T1000 (cell line): ENCODE measurements around the gene MIS18A.
"Not testable (repeated sequence)": the region's sequence is repeated elsewhere in the genome, so short reads cannot be mapped to it uniquely, and the experiment has no call there.

Source experiments
- DNase-seq: peaks from one replicate; lab custom pipeline; 2025; ENCODE audit warnings: mixed read lengths; lab: John Stamatoyannopoulos, UW

The MIS18A gene

DNA sequence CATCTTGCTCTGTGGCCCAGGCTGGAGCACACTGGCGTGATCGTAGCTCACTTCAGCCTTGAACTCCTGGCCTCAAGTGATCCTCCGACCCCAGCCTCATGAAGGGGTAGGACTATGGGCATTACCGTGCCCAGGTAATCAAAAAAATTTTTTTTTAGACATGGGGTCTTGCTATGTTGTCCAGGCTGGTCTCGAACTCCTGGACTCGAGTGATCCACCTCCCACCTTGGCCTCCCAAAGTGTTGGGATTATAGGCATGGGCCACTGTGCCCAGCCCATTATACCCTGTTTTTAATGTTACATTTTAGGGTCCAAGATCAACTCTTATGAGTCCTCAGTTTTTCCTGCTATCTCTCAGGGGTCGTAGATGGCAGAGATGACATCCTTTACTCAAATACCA is 26.1 kb upstream of the MIS18A start:
- no peak for DNase-seq

DNA sequence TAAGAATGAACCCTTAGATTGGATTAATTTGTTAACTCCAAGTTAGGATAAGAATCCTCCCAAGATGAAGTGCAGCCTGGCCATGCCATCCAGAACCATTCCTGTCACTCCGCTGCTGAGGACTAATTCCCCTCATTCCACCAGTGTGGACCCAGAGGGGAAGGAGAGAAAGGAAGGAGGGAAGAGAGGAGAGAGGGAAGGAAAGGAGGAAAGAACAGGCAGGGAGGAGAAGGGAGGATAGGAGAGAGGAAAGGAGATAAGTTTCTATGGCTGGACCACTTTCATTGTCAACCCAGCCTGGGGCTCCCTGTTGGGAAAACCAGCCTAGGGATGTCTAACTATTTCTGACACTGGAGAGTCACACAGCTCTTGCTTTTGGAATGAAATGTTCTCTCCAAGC is 24.5 kb upstream of the MIS18A start:
- DNase-seq = no peak

DNA sequence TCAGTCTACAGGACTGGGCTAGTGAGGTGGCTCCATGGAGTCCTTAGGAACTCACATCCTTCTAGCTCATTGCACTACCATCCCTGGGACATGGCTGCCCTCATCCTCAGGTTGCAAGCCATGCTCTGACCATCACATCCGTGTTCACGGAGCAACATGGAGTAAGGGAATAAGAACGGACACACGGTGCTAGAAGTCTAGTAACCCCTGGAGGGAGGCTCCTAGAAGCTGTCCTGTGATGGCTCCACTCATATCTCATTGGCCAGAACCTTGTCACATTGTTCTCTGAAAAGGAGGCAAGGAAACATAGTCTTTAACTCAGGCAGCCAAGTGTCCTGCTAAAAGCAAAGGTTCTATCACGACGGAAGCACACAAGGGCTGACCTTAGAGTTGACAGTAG is 23.7 kb upstream of the MIS18A start:
- DNase-seq = no peak

DNA sequence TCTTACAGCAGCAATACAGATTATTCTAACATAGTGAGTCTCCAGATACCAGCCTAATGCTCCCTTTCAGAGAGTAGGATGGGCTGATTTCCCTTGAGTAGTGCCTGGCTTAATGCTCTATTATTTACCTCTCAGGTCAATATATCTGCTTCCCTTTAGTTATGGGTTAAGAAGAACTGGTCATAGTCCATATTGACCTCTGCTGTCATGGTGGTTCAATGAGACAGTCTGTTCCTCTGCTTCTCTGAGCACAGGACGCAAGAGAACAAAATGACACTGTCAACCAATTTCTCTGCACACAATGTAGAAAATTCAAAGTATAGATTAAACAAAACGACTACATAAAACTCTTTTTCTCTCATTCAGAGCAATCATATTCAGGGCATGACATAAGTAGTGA is 22.7 kb upstream of the MIS18A start:
- no peak for DNase-seq

DNA sequence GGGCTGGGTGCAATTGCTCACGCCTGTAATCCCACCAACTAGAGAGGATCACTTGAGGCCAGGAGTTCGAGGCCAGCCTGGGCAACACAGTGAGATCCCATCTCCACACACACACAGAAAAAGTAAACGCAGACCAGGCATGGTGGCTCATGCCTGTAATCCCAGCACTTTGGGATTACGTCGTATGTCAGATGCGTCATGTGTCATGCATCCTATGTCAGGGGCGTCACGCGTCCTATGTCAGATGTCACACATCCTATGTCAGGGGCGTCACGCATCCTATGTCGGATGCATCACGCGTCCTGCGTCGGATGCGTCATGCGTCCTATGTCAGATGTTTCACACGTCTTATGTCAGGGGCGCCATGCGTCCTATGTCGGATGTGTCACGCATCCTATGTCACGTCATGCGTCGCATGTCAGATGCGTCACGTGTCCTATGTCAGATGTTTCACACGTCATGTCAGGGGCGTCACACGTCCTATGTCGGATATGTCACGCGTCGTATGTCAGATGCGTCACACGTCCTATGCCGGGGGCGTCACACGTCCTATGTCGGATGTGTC is 21.4 kb upstream of the MIS18A start:
- DNase-seq = no peak

DNA sequence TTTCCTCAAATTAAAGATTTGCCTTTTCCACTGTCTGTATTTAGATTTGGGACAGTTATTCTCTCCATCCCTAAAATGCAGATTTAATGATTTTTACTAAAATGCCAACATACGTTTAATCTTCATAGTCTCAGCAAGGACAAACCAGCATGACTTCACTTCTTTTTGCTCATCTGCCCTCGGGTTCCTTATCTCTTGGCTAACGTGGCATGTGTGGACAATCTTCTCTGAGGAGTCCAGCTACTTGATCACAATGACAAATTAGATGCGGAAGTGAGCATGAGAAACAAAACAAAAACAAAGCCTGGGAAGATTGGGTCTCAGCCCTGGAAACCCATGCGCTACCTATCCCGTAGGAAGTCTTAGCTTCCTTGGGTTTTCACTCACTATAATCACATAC is 20.8 kb upstream of the MIS18A start:
- no peak for DNase-seq

DNA sequence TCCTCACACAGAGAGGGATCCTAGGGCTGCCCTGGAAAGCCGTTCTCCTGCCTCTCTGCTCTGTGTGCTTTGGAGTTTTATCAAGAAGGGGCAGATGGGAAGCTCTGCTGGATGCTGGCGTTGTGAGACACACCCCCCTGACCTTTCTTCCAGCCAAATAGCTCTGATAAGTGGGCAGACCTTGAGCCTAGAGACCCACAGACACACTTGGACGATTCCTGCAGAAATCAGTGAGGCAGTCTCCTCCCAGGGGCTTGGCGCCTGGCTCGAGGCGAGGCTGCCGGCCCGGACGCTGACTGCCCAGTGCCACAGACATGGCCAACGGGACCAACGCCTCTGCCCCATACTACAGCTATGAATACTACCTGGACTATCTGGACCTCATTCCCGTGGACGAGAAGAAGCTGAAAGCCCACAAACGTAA is 19.8 kb upstream of the MIS18A start, which contains the start of gene MRAP:
MRAP (plus strand) TSS at position 198 of the 424 bp plus-strand sequence; CDS start at position 315, 117 bp downstream.
- DNase-seq = no peak

DNA sequence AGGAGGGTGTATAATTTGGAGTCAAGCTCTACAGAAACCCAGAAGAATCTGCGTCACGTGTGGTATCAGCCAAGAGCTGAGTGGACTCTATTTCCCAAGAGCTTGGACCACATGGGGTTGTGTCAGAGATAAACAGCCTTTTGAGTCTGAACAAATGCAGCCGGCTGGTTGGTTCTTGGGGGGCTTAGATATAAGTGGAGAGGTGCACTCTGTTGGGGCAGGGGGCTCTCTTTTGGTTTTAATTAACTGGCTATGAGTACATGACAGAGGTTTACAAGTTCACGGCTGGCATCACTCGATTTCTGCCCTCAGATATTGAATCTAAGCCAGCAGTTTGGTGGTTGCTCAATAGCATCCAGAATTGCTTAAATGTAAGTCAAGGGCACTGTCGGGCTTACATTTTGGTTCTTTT is 19.3 kb upstream of the MIS18A start:
- DNase-seq = no peak

DNA sequence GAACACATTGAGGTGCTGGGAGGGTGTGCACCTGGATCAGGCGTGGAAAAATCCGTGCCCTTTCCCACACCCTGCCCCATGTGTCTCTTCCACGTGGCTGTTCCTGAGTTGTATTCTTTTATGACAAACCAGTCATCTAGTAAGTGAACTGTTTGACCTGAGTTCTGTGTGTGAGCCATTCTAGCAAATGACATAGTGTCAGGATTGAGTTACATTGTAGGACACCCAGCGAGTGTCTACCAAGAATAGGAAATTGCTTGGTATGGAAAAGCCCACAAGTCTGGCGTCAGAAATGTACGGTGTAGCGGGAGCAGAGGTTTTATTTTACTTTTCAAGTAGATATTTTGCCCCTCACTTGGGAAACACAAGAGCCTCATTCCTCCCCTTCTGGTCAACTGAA is 18.6 kb upstream of the MIS18A start:
- DNase-seq = no peak

DNA sequence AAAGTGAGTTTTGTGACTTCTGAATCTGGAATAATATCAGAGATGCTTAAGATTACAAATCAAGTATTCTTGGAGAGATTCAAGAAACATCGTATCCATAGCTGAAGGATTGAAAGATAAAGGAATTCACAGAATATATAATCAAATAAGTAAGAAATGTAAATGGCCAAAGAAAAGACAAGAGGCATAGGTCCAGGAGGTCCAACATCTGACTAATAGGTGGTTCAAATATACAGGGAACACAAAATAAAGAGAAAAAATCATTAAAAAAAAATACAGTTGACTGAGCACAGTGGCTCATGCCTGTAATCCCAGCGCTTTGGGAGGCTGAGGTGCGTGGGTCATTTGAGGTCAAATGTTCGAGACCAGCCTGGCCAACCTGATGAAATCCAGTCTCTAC is 6.6 kb upstream of the MIS18A start:
- DNase-seq = no peak

DNA sequence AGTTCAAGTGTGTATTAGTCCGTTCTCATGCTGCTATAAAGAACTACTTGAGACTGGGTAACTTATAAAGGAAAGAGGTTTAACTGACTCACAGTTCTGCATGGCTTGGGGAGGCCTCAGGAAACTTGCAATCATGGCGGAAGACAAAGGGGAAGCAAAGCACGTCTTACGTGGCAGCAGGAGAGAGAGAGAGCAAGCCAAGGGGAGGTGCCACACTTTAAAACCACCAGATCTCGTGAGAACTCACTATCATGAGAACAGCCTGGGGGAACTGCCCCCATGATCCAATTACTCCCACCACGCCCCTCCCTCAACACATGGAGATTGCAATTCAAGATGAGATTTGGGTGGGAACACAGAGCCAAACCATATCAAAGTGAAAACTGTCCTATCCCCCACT is 4.1 kb upstream of the MIS18A start:
- no peak for DNase-seq

DNA sequence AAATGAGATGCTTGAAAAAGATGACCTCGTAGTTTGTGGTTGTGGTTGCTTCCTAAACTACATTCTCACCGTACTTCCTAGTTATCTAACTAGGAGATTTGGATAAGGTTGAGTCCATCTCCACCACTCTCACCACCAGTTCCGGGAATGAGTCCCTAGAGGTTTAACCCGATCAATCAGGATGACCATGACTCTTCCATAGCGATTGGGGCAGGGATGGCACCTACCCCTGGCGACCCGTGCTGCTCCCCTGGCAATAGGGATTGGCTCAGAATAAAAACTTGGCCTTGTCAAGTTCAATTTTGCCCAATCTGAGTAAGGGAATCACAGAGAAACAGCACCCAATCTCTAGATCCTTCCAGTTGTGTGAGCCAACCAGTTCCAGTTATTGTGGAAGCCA is 2.7 kb upstream of the MIS18A start:
- no peak for DNase-seq

DNA sequence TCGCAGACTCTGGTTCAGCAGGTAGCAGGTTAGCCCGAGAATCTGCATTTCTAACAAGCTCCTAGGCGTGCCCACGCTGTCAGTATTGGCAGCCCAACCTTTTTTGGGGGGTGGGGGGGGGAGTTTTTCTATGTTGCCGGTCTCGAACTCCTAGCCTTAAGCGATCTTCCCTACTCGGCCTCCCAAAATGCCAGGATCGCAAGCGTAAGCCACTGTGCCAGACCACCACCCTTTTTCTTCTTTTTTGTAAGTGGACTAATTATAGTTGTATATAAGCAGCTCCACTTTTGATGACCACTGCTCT is 480 bp upstream of the MIS18A start:
- no peak for DNase-seq

DNA sequence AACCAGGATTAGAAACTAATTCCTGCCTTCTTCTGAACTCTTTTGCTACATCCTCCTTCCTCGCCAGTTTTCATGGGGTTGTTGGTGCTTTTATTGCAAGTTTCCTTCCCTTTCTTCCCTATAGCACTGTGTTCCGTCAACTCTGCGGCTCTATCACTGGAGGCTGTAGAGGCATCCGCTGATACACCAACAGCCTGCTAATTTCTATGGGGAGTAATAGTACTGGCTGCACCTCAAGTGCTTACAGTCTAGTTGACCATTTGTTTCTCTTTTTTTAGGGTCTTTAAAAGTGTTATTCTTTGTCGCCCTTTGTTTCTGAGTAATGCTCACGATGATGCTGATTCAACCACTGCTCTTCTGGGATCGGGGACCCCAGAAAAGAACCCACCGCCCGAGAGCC is 746 bp downstream of the MIS18A start:
- no peak for DNase-seq

DNA sequence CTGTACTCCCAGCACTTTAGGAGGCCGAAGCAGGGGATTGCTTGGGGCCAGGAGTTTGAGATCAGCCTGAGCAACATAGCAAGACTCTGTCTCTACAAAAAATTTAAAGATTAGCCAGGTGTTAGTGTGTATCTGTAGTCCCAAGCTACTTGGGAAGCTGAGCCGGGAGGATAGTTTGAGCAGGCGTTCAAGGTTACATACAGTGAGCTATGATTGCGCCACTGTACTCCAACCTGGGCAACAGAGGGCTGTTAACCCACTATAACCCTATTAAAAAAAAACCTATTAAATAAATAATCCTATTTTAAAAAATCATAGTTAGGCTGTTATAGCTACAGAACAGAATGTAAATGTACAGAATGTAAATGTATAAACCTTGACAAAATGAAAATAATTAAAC is 2.2 kb downstream of the MIS18A start:
- no peak for DNase-seq

DNA sequence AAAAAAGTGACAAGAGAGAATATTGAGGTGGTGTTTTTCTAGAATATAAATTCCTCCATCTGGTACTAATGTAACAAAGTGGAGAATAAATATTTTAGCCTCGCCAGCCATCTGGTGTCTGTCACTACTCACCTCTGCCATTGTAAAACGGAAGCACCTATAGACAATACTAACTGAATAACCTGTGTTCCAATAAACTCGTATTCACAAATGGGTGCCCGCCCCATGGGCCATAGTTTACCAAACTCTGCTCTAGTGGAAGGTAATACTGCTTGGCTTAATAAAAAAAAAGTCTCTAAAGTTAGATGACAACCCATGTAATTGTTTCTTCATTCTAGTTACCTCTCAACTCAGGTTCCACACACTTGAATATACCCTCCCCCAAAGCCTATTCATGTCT is 8.1 kb downstream of the MIS18A start:
- DNase-seq = no peak

DNA sequence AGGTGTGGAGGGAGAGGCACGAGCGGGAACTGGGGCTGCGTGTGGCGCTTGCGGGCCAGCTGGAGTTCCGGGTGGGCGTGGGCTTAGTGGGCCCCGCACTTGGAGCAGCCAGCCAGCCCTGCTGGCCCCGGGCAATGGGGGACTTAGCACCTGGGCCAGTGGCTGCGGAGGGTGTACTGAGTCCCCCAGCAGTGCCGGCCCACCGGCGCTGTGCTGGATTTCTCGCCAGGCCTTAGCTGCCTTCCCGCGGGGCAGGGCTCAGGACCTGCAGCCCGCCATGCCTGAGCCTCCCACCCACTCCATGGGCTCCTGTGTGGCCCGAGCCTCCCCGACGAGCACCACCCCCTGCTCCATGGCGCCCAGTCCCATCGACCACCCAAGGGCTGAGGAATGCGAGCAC is 13.5 kb downstream of the MIS18A start:
- DNase-seq = not testable (repeated sequence)

DNA sequence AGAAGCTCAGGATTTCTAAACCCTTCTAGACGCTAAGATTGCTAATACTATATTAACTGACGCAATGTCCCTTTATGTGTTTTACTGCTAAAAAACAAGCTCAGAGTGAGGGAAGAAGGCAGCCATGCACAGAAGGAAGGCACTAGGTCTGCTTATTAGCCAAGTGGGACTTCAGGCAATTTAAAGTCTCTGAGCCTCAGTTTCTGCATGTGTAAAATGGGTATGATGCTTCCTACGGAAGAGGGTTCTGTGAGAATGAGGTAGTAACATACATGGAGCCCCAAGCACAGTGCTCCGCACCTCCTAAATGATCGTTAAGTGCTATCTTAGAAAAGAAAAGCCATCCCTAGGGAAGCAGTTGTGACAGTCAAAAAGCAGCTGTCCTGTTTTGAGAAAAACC is 16.9 kb downstream of the MIS18A start:
- DNase-seq = no peak

DNA sequence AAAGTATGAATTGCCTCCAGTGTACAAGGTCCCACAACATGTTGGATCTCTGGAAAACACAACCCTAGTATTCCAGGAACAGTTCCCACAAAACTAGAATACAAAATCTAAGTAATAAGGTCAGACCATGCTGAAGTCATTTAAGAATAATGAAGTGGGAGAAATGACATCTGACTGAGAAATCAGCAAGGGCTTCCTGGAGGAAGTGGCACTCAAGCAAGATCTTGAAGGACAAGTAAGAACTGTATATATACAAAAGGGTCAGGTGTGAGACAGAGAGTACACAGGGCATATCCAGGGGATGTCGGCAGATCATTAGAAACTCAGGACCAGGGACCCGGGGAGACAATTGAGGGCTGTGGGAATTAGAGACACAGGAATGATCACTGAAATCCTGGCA is 18.7 kb downstream of the MIS18A start:
- DNase-seq = no peak

DNA sequence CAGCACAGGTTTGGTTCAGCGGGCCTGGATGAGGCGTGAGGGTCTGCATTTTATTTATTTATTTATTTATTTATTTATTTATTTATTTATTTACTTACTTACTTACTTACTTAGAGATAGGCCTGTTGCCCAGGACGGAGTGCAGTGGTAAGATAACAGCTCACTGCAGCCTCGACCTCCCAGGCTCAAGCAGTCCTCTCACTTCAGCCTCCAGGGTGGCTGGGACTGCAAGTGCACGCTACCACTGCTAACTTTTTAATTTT is 20.1 kb downstream of the MIS18A start:
- DNase-seq = not testable (repeated sequence)

DNA sequence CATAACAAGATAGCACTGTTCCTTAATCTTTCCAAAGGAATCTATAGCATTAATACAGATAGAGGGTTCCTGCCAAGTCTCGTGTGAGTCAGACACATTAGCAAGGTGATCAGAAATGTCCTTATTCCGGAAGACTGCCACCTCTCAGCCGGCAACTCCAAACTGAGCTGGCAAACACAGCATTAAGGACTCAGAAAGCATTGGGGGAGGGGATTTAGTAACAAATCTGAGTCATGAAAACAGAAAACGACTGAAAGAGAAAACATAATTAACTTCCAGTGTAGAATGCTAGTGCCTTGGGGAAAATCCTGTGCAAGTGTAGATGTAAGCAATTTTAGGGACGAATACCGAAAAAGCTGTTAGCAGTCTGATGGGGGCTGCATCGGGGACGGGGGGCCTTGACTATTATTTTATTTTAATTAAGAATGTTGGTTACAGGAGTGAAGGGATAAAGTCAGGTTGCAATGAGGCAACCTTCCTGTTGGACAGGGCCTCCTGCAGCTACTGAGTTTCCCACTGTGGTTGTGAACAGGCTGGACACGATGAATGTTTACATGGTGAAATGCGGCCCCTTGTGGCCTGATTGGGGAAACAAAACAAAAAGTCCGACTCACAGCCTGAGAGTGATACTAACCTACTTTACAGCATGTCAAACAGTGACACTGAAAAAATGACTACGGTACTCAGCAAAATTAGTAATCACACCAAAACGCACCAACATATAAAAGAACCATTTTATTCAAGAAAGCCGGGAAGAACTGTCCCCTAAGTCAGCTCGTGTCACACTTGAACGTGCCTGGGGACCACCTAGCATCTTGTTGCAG is 20.7 kb downstream of the MIS18A start:
- DNase-seq = peak; percentile 53

DNA sequence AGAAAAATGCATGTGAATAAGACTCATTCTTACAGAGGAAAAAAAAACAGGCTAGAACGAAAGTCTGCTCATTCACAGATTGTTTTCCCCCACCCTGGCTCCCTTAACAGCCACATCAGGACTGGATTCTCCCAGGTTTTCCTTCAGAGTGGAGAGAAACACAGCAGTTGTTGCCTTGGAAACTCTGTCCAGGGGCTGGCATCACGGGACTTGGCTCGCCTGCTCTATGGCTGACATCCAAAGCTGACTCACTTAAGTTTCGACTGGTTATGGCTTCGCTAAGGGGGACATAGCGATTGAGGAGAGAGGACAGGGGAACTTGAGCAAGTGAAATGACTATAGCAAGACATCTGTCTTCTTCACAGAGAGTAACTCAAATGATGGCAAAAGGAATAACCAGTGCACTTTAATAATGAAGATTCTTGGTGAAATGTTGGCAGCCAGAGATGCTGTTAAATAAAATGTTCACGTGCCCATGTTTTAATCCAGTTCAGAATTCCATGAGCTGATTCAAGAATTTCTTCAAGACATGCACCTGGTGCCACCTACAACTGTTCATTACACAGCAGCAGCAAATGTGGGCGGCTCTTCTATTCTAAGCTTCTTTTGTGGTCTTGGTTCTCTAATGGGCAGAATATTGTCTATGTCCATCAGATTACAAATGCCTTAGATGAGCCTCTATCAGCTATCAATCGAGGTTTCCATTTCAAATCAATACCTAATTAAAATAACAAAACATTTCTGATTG is 21.8 kb downstream of the MIS18A start:
- DNase-seq = peak; percentile 81

DNA sequence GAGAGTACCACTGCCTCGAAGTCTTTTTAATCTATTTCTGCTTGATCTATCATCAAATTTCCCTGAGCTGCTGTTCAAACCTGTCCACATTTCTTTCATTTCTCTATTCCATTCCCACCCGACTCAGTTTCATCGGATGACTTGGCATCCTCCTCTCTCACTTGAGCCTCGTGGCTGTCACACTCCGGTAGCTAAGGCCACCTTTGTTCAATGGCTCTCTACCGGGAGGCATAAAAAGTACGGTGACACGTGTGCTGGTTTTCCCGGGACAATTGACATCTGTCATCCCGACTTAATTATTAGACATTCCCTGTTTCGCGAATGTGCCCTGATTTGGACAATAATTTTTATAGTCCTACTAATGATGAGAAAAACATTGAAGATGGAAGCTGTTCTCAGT is 22.6 kb downstream of the MIS18A start:
- DNase-seq = no peak

DNA sequence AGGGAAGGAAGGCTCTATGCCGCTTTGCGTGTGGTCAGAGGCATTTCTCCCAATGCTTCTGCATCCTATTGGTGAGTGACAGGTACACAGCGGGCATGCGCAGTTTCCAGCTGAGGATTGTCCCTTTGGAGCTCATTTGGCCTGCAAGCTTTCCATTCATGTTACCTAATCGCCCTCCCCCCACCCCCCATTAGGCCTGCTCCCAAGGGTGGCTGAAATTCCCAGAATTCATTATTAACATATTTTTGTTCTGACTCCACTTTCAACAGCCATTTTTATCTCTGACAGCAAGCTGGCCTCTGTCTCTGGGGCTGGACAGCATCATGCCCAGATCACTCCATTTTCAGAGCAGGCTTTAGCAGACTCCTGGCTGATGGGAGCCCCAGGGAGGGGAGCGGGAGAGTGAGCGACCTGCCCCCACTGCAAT is 25.6 kb downstream of the MIS18A start:
- no peak for DNase-seq
